ENCODE data around the gene NTF3.

NTF3 gene

GRCh38 chr12:5432011-5432400, at the start of gene NTF3:
Gene NTF3, plus strand, starts transcription at chr12:5432108. Its CDS starts 217 bp downstream, at chr12:5432325.
- H3K9me3 Mint-ChIP-seq, result no peaks in the 10 kb centered on the region
- no peak for ATAC-seq
- H3K4me1 Mint-ChIP-seq, result no peaks in the 10 kb centered on the region
- H3K27ac Mint-ChIP-seq, result no peak within 1 kb of the TSS
- no peak within 1 kb of the TSS for H3K4me3 Mint-ChIP-seq
- DNase-seq (ENCODE audit: low spot score in 2 of 2), result no peak
- no peaks in the 10 kb centered on the region for H3K36me3 Mint-ChIP-seq

GRCh38 chr12:5384015-5384414, 47.9 kb upstream of the NTF3 start:
- Mint-ChIP-seq H3K4me1 (no peaks in the 10 kb centered on the region), H3K27ac (no peak overlapping the region), H3K36me3 (no peaks in the 10 kb centered on the region), H3K4me3 (no peak overlapping the region), H3K9me3 (peaks cover 5% of the 10 kb centered on the region)
- DNase-seq (ENCODE audit: low spot score in 2 of 2) (no peak), ATAC-seq (no peak)

GRCh38 chr12:5388581-5389535, 43.0 kb upstream of the NTF3 start:
- no peaks in the 10 kb centered on the region for H3K4me1 Mint-ChIP-seq
- DNase-seq (ENCODE audit: low spot score in 2 of 2), result no peak
- no peak overlapping the region for H3K27ac Mint-ChIP-seq
- H3K9me3 Mint-ChIP-seq, result peaks cover 7% of the 10 kb centered on the region
- no peaks in the 10 kb centered on the region for H3K36me3 Mint-ChIP-seq
- ATAC-seq, result no peak
- no peak overlapping the region for H3K4me3 Mint-ChIP-seq

GRCh38 chr12:5390174-5390799, 41.6 kb upstream of the NTF3 start:
- H3K9me3 Mint-ChIP-seq, result peaks cover 7% of the 10 kb centered on the region
- H3K27ac Mint-ChIP-seq, result no peak overlapping the region
- H3K4me1 Mint-ChIP-seq, result no peaks in the 10 kb centered on the region
- no peaks in the 10 kb centered on the region for H3K36me3 Mint-ChIP-seq
- ATAC-seq (no peak), DNase-seq (ENCODE audit: low spot score in 2 of 2) (no peak)
- H3K4me3 Mint-ChIP-seq, result no peak overlapping the region

GRCh38 chr12:5391653-5392052, 40.3 kb upstream of the NTF3 start:
- no peak for ATAC-seq
- DNase-seq (ENCODE audit: low spot score in 2 of 2), result no peak
- no peaks in the 10 kb centered on the region for H3K4me1 Mint-ChIP-seq
- peaks cover 5% of the 10 kb centered on the region for H3K9me3 Mint-ChIP-seq
- no peak overlapping the region for H3K4me3 Mint-ChIP-seq
- no peak overlapping the region for H3K27ac Mint-ChIP-seq
- no peaks in the 10 kb centered on the region for H3K36me3 Mint-ChIP-seq

- Mint-ChIP-seq H3K4me1 (no peaks in the 10 kb centered on the region), H3K36me3 (no peaks in the 10 kb centered on the region), H3K27ac (no peak overlapping the region), H3K9me3 (peaks cover 2% of the 10 kb centered on the region), H3K4me3 (no peak overlapping the region)
- DNase-seq (ENCODE audit: low spot score in 2 of 2) (no peak), ATAC-seq (no peak)
Observed at GRCh38 chr12:5392961-5393360, 38.9 kb upstream of the NTF3 start.

- H3K4me3 Mint-ChIP-seq, result no peak overlapping the region
- H3K36me3 Mint-ChIP-seq, result no peaks in the 10 kb centered on the region
- no peaks in the 10 kb centered on the region for H3K4me1 Mint-ChIP-seq
- no peaks in the 10 kb centered on the region for H3K9me3 Mint-ChIP-seq
- ATAC-seq, result no peak
- DNase-seq (ENCODE audit: low spot score in 2 of 2), result no peak
- no peak overlapping the region for H3K27ac Mint-ChIP-seq
Observed at GRCh38 chr12:5395443-5396271, 36.3 kb upstream of the NTF3 start.

- no peak for DNase-seq (ENCODE audit: low spot score in 2 of 2)
- H3K4me1 Mint-ChIP-seq, result no peaks in the 10 kb centered on the region
- H3K27ac Mint-ChIP-seq, result no peak overlapping the region
- no peak overlapping the region for H3K4me3 Mint-ChIP-seq
- H3K36me3 Mint-ChIP-seq, result no peaks in the 10 kb centered on the region
- H3K9me3 Mint-ChIP-seq, result no peaks in the 10 kb centered on the region
- no peak for ATAC-seq
Observed at GRCh38 chr12:5396541-5396940, 35.4 kb upstream of the NTF3 start.

- no peak overlapping the region for H3K4me3 Mint-ChIP-seq
- H3K36me3 Mint-ChIP-seq, result no peaks in the 10 kb centered on the region
- ATAC-seq (no peak), DNase-seq (ENCODE audit: low spot score in 2 of 2) (no peak)
- no peak overlapping the region for H3K27ac Mint-ChIP-seq
- no peaks in the 10 kb centered on the region for H3K9me3 Mint-ChIP-seq
- no peaks in the 10 kb centered on the region for H3K4me1 Mint-ChIP-seq
Observed at GRCh38 chr12:5399266-5399665, 32.6 kb upstream of the NTF3 start.

- H3K9me3 Mint-ChIP-seq, result no peaks in the 10 kb centered on the region
- H3K27ac Mint-ChIP-seq, result no peak overlapping the region
- ATAC-seq (no peak), DNase-seq (ENCODE audit: low spot score in 2 of 2) (no peak)
- no peaks in the 10 kb centered on the region for H3K36me3 Mint-ChIP-seq
- no peak overlapping the region for H3K4me3 Mint-ChIP-seq
- no peaks in the 10 kb centered on the region for H3K4me1 Mint-ChIP-seq
Observed at GRCh38 chr12:5402009-5402935, 29.6 kb upstream of the NTF3 start.

GRCh38 chr12:5403411-5403810, 28.5 kb upstream of the NTF3 start:
- ATAC-seq, result no peak
- Mint-ChIP-seq H3K9me3 (no peaks in the 10 kb centered on the region), H3K27ac (no peak overlapping the region), H3K4me1 (no peaks in the 10 kb centered on the region), H3K36me3 (no peaks in the 10 kb centered on the region), H3K4me3 (no peak overlapping the region)
- no peak for DNase-seq (ENCODE audit: low spot score in 2 of 2)

GRCh38 chr12:5407034-5407856, 24.7 kb upstream of the NTF3 start:
- no peak for DNase-seq (ENCODE audit: low spot score in 2 of 2)
- Mint-ChIP-seq H3K36me3 (no peaks in the 10 kb centered on the region), H3K9me3 (no peaks in the 10 kb centered on the region), H3K4me1 (no peaks in the 10 kb centered on the region), H3K4me3 (no peak overlapping the region), H3K27ac (no peak overlapping the region)
- ATAC-seq, result no peak

- Mint-ChIP-seq H3K27ac (no peak overlapping the region), H3K36me3 (no peaks in the 10 kb centered on the region), H3K4me1 (no peaks in the 10 kb centered on the region), H3K4me3 (no peak overlapping the region), H3K9me3 (no peaks in the 10 kb centered on the region)
- no peak for DNase-seq (ENCODE audit: low spot score in 2 of 2)
- no peak for ATAC-seq
Observed at GRCh38 chr12:5409619-5410018, 22.3 kb upstream of the NTF3 start.

- DNase-seq (ENCODE audit: low spot score in 2 of 2), result no peak
Observed at GRCh38 chr12:5416571-5416970, 15.3 kb upstream of the NTF3 start.

More at GRCh38 chr12:5416571-5416970, 15.3 kb upstream of the NTF3 start:
- Mint-ChIP-seq H3K27ac (no peak overlapping the region), H3K4me1 (no peaks in the 10 kb centered on the region), H3K9me3 (no peaks in the 10 kb centered on the region), H3K4me3 (no peak overlapping the region), H3K36me3 (no peaks in the 10 kb centered on the region)
- no peak for ATAC-seq

Measured in stimulated activated effector memory CD8-positive, alpha-beta T cell treated with anti-CD3 and anti-CD28 coated beads, Interleukin-12 subunit alpha, Interleukin-12 subunit beta, amount 100 ng/mL, for 72 hours (primary cell).